GM12891 (cell line): ENCODE data around the gene IGSF3. TPM values are rescaled to one million over a fixed set of nuclear protein-coding genes. Genes with fewer than 3 reads are reported as not detected.

Experiments
- DNase-seq: peaks from one replicate; pipeline ENCODE4 v3.0.0; 2011; ENCODE audit warnings: low spot score; ENCODE audit not compliant: insufficient read length
- FAIRE-seq: peaks from 2 replicates; lab custom pipeline; 2011; peaks lifted over from hg19 to GRCh38; lab: Jason Lieb, UNC
- PAX5 ChIP-seq: IDR thresholded peaks from 2 replicates; pipeline ENCODE4 v1.6.1; 2011; ENCODE audit warnings: low read length, moderate library complexity, mild to moderate bottlenecking; ENCODE audit not compliant: insufficient read depth, severe bottlenecking
- POLR2A ChIP-seq: IDR thresholded peaks from 2 replicates; pipeline ENCODE4 v1.6.1; 2011; ENCODE audit warnings: low read depth, low read length, control low read depth
- POLR2AphosphoS5 ChIP-seq: IDR thresholded peaks from 2 replicates; pipeline ENCODE4 v1.6.1; 2011; ENCODE audit warnings: low read depth, low read length, control low read depth
- POU2F2 ChIP-seq: IDR thresholded peaks from 2 replicates; pipeline ENCODE4 v1.6.1; 2011; ENCODE audit warnings: low read depth, mild to moderate bottlenecking, control low read depth, low read length, moderate library complexity
- SPI1 ChIP-seq: IDR thresholded peaks from 2 replicates; pipeline ENCODE4 v1.6.1; 2011; ENCODE audit warnings: low read depth, low read length, control low read depth
- TAF1 ChIP-seq: IDR thresholded peaks from 2 replicates; pipeline ENCODE4 v1.6.1; 2011; ENCODE audit warnings: low read depth, low read length, control low read depth
- polyA plus RNA-seq: library from polyadenylated mRNA; unstranded; fragments of >200 nt; gene quantifications from one replicate; pipeline ENCODE4 v1.2.1, GENCODE V29; 2012; ENCODE audit warnings: low read depth, missing spikeins, inconsistent platforms; ENCODE audit not compliant: missing spikeins

The IGSF3 gene
- 2.4 TPM for polyA plus RNA-seq

DNA sequence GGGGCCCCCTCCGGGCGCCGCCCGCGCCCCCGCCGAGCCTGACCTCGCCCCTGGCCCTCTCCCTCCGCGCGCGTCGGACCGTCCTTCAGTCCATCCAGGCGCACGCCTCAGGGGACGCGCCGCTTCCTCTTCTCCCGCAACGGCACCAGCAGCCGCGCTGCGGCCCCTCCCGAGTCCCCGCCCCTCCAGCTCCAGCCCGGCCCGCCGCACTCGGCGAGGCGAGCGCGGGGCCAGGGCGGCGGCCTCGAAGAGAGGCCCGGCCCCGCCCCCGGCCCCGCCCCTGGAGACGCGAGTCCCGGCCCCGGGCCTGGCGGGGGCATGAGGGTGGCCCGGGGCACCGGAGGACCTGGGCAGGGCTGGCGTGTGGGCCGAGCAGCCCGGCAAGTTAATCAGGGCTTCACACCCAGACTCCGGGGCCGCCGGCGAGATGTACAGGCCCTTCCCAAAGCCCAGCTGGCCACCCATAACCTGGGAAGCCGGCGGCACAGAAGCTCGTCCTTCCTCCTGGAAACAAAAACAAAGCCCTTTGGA is at the start of gene IGSF3:
Gene IGSF3, minus strand, starts transcription at position 159 of the 531 bp plus-strand sequence. CDS start 1,407 bp downstream, outside the sequence.
- TF ChIP-seq PAX5 (no peak), TAF1 (no peak), POLR2AphosphoS5 (no peak)
- peak; percentile 65 for DNase-seq
- no peak for FAIRE-seq

- FAIRE-seq (no peak), DNase-seq (no peak)
- no peak for TF ChIP-seq PAX5
- TF ChIP-seq SPI1, result no peak
- TF ChIP-seq POLR2AphosphoS5, result no peak
- no peak for TF ChIP-seq POU2F2
- TF ChIP-seq TAF1, result no peak
- TF ChIP-seq POLR2A, result no peak
These were observed 49.8 kb upstream of the IGSF3 start for GRCh38 chr1:116717318-116717717.

DNA sequence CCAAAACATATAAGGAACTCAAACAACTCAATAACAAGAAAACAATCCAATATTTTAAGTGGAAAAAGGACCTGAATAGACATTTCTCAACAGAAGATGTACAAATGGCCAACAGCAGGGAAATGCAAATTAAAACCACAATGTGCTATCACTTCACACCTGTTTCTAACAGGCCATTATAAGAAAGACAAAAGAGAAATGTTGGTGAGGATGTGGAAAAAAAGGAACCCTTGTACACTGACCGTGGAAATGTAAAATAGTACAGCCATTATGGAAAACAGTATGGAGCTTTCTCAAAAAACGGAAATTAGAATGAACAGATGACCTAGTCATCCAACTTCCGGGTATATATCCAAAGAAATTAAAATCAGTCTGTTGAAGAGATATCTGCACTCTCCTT is 48.9 kb upstream of the IGSF3 start:
- DNase-seq (no peak), FAIRE-seq (no peak)
- TF ChIP-seq PAX5, result no peak
- no peak for TF ChIP-seq POU2F2
- no peak for TF ChIP-seq SPI1
- no peak for TF ChIP-seq POLR2AphosphoS5
- no peak for TF ChIP-seq TAF1
- no peak for TF ChIP-seq POLR2A

GRCh38 chr1:116713474-116713873 is 45.9 kb upstream of the IGSF3 start:
- no peak for FAIRE-seq
- TF ChIP-seq SPI1, result no peak
- no peak for TF ChIP-seq POU2F2
- no peak for TF ChIP-seq POLR2AphosphoS5
- TF ChIP-seq POLR2A, result no peak
- no peak for TF ChIP-seq PAX5
- TF ChIP-seq TAF1, result no peak
- DNase-seq, result no peak

- no peak for DNase-seq
- no peak for TF ChIP-seq SPI1
- TF ChIP-seq TAF1, result no peak
- TF ChIP-seq PAX5, result no peak
- no peak for TF ChIP-seq POLR2A
- no peak for TF ChIP-seq POU2F2
- no peak for TF ChIP-seq POLR2AphosphoS5
- no peak for FAIRE-seq
These were observed 45.0 kb upstream of the IGSF3 start for GRCh38 chr1:116712510-116712909.

- TF ChIP-seq PAX5 (no peak), SPI1 (no peak), POLR2A (no peak), TAF1 (no peak), POU2F2 (no peak), POLR2AphosphoS5 (no peak)
- DNase-seq (no peak), FAIRE-seq (no peak)
These were observed 43.8 kb upstream of the IGSF3 start for GRCh38 chr1:116711263-116711840.

- no peak for DNase-seq
- no peak for FAIRE-seq
- TF ChIP-seq POLR2AphosphoS5 (no peak), SPI1 (no peak), PAX5 (no peak), TAF1 (no peak), POLR2A (no peak), POU2F2 (no peak)
These were observed 43.1 kb upstream of the IGSF3 start for GRCh38 chr1:116710420-116711262.

DNA sequence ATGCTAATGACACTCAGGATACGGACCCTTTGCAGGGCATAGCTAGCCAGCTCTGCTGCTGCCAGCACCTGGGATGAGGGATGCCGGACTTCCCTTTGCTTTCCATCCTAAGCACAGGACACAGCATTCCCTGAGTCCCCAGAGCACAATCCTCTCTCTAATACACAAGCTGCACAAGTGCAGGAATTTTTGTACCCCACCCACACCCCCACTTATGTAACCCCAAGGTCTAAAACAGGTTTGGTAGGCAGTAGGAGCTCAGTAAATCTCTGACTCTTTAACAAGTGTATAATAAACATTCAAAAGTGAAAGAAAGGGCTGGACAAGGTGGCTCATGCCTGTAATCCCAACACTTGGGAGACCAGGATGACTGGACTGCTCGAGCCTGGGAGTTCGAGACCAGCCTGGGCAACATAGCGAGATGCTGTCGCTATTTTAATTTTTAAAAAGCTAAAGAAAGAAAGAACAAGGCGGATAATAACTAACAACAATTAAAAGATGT is 42.2 kb upstream of the IGSF3 start:
- FAIRE-seq (no peak), DNase-seq (no peak)
- TF ChIP-seq TAF1, result no peak

DNA sequence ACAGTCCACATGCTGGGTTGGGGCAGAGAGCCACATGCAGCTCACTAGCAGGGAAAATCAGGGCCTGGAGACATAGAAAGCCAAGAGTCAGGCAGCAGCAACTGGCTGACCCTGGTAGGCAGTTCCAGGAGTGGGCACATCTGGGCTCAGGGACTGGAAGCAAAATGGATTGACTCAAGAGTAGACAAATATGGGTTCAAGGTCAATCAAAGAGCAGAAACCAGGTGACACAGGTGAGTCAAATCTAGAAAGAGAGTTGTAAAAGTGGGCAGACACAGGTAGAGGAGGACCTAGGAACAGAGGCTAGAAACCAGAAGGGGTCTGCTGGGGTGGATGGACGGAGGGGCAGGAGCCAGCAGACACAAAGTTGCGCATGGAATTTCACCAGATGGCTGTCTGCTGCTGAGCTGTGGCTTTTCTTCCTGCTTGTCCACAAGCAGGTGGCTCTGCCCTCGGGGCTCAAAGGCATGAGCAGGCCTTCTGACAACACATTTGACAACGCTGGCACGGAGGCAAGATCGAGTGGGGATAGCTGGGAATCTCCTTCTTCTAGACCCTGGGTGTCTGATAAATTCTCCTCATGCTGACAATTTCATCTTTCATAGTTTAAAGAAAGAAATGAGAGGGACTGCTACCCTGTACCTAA is 40.8 kb upstream of the IGSF3 start:
- FAIRE-seq (no peak), DNase-seq (no peak)
- TF ChIP-seq POLR2AphosphoS5 (no peak), SPI1 (no peak), TAF1 (no peak), POU2F2 (no peak), POLR2A (no peak), PAX5 (no peak)
